ENCODE results near the gene CLDND1.

The CLDND1 gene

DNA sequence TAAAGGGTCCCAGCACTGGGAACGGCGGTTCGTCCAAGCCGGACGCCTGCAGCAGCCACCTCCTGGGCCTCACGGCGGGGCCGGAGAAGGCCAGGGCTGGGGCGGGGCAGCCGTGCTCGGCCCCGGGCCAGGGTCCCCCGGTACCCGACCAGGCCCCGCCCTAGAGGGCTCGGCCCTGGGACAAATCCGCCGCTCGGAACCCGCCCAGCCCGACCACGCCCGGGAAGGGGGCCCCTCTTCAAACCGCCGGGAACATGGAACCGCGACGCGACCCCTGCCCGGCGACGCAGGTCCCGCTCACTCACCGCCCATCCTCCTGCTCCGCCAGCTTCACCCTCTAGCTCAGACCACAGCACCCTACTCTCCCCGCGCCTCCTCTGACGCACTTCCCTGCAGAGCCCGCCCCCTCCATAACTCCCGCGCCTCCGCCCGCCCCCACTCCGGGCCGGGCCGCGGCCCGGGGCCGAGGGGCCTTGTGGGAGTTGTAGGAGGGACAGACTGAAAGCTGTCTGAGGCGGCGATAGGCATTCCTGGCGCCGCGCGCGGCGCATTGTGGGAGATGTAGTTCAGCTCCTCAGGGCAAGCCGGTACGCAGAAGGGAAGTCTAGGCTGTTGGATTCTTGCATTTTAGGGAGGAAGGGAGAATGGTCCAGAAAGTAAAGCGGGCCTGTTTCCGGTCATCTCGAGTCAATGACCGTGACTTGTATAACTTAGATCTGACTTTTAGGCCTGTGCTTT is at the start of gene CLDND1:
Gene CLDND1 (minus strand): TSS at position 359 of the 738 bp plus-strand sequence. CDS start 1,478 bp downstream, outside the sequence.
- peak within 1 kb of the TSS; percentile 87 to 95 (median 92) for H3K9ac ChIP-seq
- no peak for TF ChIP-seq Cebpa-rat (IDR thresholded peaks at IDR 0.05)
- no peaks in the 10 kb centered on the region for H3K9me3 ChIP-seq (replicated peaks in 1 of 11)
- H3K27ac ChIP-seq, result peak within 1 kb of the TSS; percentile 82 to 95 (median 91)
- peaks cover 34 to 38% (median 36%) of the 10 kb centered on the region in 11 experiments for H3K36me3 ChIP-seq
- peaks cover 0 to 33% (median 14%) of the 10 kb centered on the region in 11 experiments; a peak in 10 of 22 replicates for H4K20me1 ChIP-seq
- peak within 1 kb of the TSS; percentile 78 to 93 (median 88) for H3K4me2 ChIP-seq
- H3K27me3 ChIP-seq, result no peaks in the 10 kb centered on the region
- peaks cover 10 to 31% (median 18%) of the 10 kb centered on the region in 10 experiments; a peak in 19 of 20 replicates for H3K4me1 ChIP-seq
- H3K4me3 ChIP-seq, result peak within 1 kb of the TSS; percentile 74 to 98 (median 86)

DNA sequence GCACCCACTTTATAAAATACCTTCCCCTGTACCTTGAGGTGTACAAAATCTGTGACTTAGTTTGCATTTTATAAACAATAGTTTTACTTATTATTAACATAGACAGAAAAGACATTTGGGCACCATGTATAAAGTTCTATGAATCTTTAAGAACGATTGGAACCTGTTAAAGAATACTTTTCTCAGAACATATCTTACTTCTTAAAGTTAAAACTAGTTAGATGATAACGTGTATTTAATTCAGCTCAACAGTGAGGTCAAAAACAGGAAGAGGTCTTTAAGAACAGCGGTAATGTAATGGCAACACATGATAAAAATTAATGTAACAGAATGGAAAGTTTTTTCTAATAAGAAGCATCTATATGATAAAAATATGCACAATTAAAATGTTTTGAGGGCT is 45.7 kb upstream of the CLDND1 start:
- Histone ChIP-seq H3K4me3 (no peak overlapping the region), H3K4me2 (no peak overlapping the region), H3K36me3 (no peaks in the 10 kb centered on the region), H3K27me3 (no peaks in the 10 kb centered on the region), H4K20me1 (no peaks in the 10 kb centered on the region), H3K27ac (no peak overlapping the region), H3K9me3 (replicated peaks in 1 of 11) (peaks cover 0 to 6% (median 0%) of the 10 kb centered on the region in 11 experiments; a peak in 2 of 22 replicates), H3K9ac (no peak overlapping the region), H3K4me1 (peaks cover 14 to 49% (median 32%) of the 10 kb centered on the region in 10 experiments)
- TF ChIP-seq Cebpa-rat (IDR thresholded peaks at IDR 0.05), result no peak

DNA sequence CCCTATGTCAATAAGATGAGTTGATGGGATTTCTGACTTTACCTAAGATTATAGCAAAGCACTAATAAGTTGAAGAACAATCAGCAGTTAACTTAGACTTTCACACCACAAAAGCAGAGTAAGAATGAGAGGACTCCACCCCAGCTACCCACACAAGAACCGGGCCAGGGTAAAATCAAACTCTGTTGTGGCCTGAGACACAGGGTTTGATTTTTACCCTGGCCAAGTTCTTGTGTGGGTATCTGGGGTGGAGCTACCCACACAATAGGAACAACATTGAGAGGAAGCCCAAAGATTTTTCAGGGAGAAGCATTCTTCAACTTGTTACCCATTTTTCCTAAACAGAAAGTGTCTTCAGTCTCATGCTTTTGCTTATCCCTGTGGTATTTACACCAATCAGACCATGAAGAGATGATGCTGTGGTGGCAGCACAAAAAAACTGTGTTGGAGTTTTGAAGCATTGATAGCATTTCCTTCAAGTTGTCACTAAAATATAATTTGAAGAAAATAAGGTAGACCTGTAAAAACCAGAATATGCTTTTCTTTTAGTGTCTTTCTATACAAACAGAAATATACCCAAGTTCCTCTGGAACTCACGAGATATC is 45.1 kb upstream of the CLDND1 start:
- H3K9ac ChIP-seq, result no peak overlapping the region
- H3K4me3 ChIP-seq, result no peak overlapping the region
- peaks cover 19 to 49% (median 38%) of the 10 kb centered on the region in 10 experiments for H3K4me1 ChIP-seq
- peaks cover 0 to 6% (median 0%) of the 10 kb centered on the region in 11 experiments; a peak in 2 of 22 replicates for H3K9me3 ChIP-seq (replicated peaks in 1 of 11)
- no peak for TF ChIP-seq Cebpa-rat (IDR thresholded peaks at IDR 0.05)
- no peaks in the 10 kb centered on the region for H3K27me3 ChIP-seq
- peak overlapping the region in 4 of 11 experiments; percentile 1 to 17 (median 13); a peak in 4 of 22 replicates for H3K4me2 ChIP-seq
- no peaks in the 10 kb centered on the region for H3K36me3 ChIP-seq
- no peaks in the 10 kb centered on the region for H4K20me1 ChIP-seq
- peak overlapping the region in 2 of 11 experiments; percentile 7 to 32; a peak in 3 of 22 replicates for H3K27ac ChIP-seq

DNA sequence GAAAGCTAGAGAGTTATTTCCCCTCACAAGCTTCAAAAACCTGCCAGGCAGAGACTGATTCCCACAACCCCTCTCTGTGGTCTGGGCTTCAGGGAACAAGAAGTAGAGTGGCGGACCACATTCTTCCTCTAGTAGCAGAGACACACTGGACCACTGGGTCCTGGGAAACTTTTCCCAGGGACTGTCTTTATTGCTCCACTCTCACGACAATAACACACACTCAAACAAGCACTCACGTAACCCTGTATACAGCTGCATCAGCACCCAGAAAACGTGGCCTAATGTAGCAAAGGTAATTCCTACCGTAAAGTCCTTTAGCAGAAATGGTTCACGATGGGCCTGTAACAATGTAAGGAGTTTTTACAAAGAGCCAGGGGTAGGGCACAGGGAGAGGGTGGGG is 43.1 kb upstream of the CLDND1 start:
- H3K9me3 ChIP-seq (replicated peaks in 1 of 11), result peaks cover 0 to 6% (median 0%) of the 10 kb centered on the region in 11 experiments; a peak in 2 of 22 replicates
- no peak overlapping the region for H3K9ac ChIP-seq
- H3K27ac ChIP-seq, result peak overlapping the region in 6 of 11 experiments; percentile 13 to 84 (median 47); a peak in 7 of 22 replicates
- H4K20me1 ChIP-seq, result no peaks in the 10 kb centered on the region
- no peak overlapping the region for H3K4me3 ChIP-seq
- peak overlapping the region in 7 of 11 experiments; percentile 6 to 87 (median 78); a peak in 10 of 22 replicates for H3K4me2 ChIP-seq
- H3K4me1 ChIP-seq, result peaks cover 19 to 68% (median 54%) of the 10 kb centered on the region in 10 experiments
- TF ChIP-seq Cebpa-rat (IDR thresholded peaks at IDR 0.05), result no peak
- no peaks in the 10 kb centered on the region for H3K36me3 ChIP-seq
- no peaks in the 10 kb centered on the region for H3K27me3 ChIP-seq

DNA sequence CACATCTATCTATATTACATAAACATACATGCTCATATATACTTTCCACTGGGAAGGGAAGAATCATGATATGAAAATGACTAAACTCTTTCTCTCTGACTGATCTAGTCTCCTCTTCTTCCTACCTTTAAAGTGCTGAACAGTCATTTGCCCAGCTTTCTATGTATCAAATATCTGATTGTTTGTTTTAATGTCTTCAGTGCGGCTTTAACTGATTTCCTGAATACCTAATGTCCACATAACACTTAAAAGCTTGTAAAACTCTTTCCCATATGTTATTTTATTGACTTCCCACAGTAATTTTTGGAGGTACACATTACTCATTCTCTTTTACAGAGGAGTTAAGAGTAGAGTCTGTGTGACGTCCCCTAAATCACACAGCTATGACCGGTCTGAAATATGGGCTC is 42.5 kb upstream of the CLDND1 start:
- Histone ChIP-seq H3K9ac (no peak overlapping the region), H4K20me1 (no peaks in the 10 kb centered on the region)

DNA sequence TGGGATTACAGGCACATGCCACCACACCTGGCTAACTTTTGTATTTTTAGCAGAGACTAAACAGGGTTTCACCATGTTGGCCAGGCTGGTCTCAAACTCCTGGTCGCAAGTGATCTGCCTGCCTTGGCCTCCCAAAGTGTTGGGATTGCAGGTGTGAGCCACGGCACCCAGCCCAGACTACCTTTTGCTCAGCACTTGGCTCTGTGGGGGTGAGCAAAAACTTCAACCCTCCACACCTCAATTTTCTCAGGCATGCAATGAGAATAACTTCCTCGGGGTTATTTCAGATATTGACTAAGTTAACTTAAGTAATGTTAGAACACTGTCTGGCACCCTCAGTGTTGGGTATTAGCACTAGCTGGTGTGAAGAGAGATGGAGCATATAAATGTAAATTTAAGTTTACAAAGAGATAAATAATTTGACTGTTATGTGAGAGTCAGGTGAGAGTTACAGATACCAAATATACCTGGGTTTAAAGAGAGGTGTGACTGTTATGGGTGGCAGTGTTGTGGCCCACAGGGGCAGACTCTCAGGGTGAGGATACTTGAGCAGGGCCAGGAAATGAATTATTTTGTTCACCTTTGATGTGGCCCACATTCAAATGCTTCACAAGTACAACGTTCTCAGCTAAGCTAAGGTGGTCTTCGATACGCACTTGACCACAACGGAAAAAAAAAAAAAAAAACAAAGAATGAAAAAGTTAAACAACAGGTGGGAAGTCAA is 41.7 kb upstream of the CLDND1 start:
- Histone ChIP-seq H3K4me3 (peak overlapping the region in 2 of 10 experiments; percentile 28 to 32; a peak in 1 of 20 replicates), H3K9ac (peak overlapping the region in 5 of 11 experiments; percentile 23 to 61 (median 37); a peak in 7 of 22 replicates), H3K4me2 (peak overlapping the region; percentile 20 to 87 (median 74); a peak in 21 of 22 replicates), H4K20me1 (no peaks in the 10 kb centered on the region), H3K9me3 (replicated peaks in 1 of 11) (peaks cover 0 to 10% (median 0%) of the 10 kb centered on the region in 11 experiments; a peak in 5 of 22 replicates), H3K4me1 (peaks cover 19 to 70% (median 56%) of the 10 kb centered on the region in 10 experiments), H3K27ac (peak overlapping the region; percentile 11 to 84 (median 68); a peak in 19 of 22 replicates), H3K36me3 (no peaks in the 10 kb centered on the region), H3K27me3 (no peaks in the 10 kb centered on the region)
- TF ChIP-seq Cebpa-rat (IDR thresholded peaks at IDR 0.05), result no peak

More for the DNA sequence above, 42.5 kb upstream of the CLDND1 start:
- peak overlapping the region in 5 of 11 experiments; percentile 31 to 84 (median 63); a peak in 8 of 22 replicates for H3K27ac ChIP-seq
- no peak overlapping the region for H3K4me3 ChIP-seq
- H3K9me3 ChIP-seq (replicated peaks in 1 of 11), result peaks cover 0 to 6% (median 0%) of the 10 kb centered on the region in 11 experiments; a peak in 2 of 22 replicates
- H3K36me3 ChIP-seq, result no peaks in the 10 kb centered on the region
- no peak for TF ChIP-seq Cebpa-rat (IDR thresholded peaks at IDR 0.05)
- no peaks in the 10 kb centered on the region for H3K27me3 ChIP-seq
- peaks cover 19 to 70% (median 56%) of the 10 kb centered on the region in 10 experiments for H3K4me1 ChIP-seq
- peak overlapping the region in 6 of 11 experiments; percentile 69 to 87 (median 80); a peak in 10 of 22 replicates for H3K4me2 ChIP-seq

DNA sequence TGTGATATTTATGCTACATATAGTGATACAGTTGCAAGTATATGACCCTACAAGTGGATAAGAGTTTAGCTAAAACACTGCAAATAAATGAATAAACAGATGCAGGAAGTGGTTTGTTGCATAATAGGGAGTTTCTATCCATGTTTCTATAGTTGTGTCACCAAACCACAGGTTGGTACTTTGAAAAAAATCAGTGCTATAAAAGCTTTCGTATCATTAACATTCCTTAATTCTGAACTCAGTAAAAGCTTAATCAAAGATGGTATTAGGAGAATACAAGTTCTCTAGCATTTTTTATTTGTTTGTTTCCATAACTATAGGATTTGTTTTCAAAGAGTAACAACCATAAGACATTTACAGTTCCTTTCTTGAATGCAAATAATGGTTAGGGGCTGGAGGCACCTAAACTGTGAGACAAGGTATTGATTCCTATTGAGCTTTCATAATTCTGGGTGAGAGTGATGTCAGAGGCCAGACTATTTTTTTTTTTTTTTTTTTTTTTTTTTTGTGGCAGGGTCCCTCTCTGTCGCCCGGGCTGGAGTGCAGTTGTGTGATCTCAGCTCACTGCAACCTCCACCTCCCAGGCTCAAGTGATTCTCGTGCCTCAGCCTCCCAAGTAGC is 41.1 kb upstream of the CLDND1 start:
- Histone ChIP-seq H3K27ac (peak overlapping the region; percentile 11 to 84 (median 68); a peak in 20 of 22 replicates), H3K36me3 (no peaks in the 10 kb centered on the region), H3K9me3 (replicated peaks in 1 of 11) (peaks cover 0 to 11% (median 0%) of the 10 kb centered on the region in 11 experiments; a peak in 5 of 22 replicates), H3K27me3 (no peaks in the 10 kb centered on the region), H3K4me3 (peak overlapping the region in 4 of 10 experiments; percentile 7 to 32 (median 24); a peak in 3 of 20 replicates), H4K20me1 (no peaks in the 10 kb centered on the region), H3K4me2 (peak overlapping the region; percentile 20 to 87 (median 74)), H3K4me1 (peaks cover 19 to 70% (median 56%) of the 10 kb centered on the region in 10 experiments), H3K9ac (peak overlapping the region in 5 of 11 experiments; percentile 23 to 61 (median 44); a peak in 7 of 22 replicates)
- peak in 2 of 11 experiments; percentile 37 to 68; a peak in 3 of 22 replicates for TF ChIP-seq Cebpa-rat (IDR thresholded peaks at IDR 0.05)

Data from BLaER1 treated with 17β-estradiol and CSF1 and Interleukin-3, amounts not matched to agents 10 nM and 100 nM (cell line).